Amygdala (tissue), 56 donors: ENCODE measurements around the gene ARHGEF3.
"Not testable (repeated sequence)": the region's sequence is repeated elsewhere in the genome, so short reads cannot be mapped to it uniquely, and the experiment has no call there.

ENCODE experiments used
- DNase-seq, 56 donors: peaks; one replicate each; lab custom pipeline; 2025; lab: John Stamatoyannopoulos, UW

The ARHGEF3 gene

GRCh38 chr3:56744016-56744415, 57.7 kb downstream of the ARHGEF3 start:
- DNase-seq = no peak

GRCh38 chr3:56742887-56743286, 58.9 kb downstream of the ARHGEF3 start:
- DNase-seq = no peak

GRCh38 chr3:56739036-56739435, 62.7 kb downstream of the ARHGEF3 start:
- no peak for DNase-seq

- peak in 1 of 56 donors; percentile 26 for DNase-seq
Observed at GRCh38 chr3:56737006-56737405, 64.7 kb downstream of the ARHGEF3 start.

GRCh38 chr3:56732109-56732508, 69.6 kb downstream of the ARHGEF3 start:
- DNase-seq = no peak

GRCh38 chr3:56725175-56725574, 76.6 kb downstream of the ARHGEF3 start:
- DNase-seq = no peak

- DNase-seq = no peak
Observed at GRCh38 chr3:56724676-56725075, 77.1 kb downstream of the ARHGEF3 start.

GRCh38 chr3:56720849-56721248, 80.9 kb downstream of the ARHGEF3 start:
- no peak for DNase-seq

- DNase-seq = not testable (repeated sequence)
Observed at GRCh38 chr3:56718809-56719208, 82.9 kb downstream of the ARHGEF3 start.

GRCh38 chr3:56711344-56711743, 90.4 kb downstream of the ARHGEF3 start:
- DNase-seq = no peak

GRCh38 chr3:56707412-56707811, 94.3 kb downstream of the ARHGEF3 start:
- not testable (repeated sequence) for DNase-seq

GRCh38 chr3:56706629-56707028, 95.1 kb downstream of the ARHGEF3 start:
- no peak for DNase-seq

GRCh38 chr3:56704706-56705105, 97.0 kb downstream of the ARHGEF3 start:
- no peak for DNase-seq

GRCh38 chr3:56702490-56703315, 99.0 kb downstream of the ARHGEF3 start:
- peak in 25 of 56 donors; percentile 1 to 81 (median 15) for DNase-seq

- peak in 1 of 56 donors; percentile 2 for DNase-seq
Observed at GRCh38 chr3:56700151-56700550, 101.6 kb downstream of the ARHGEF3 start.

GRCh38 chr3:56694867-56695683, 106.7 kb downstream of the ARHGEF3 start:
- no peak for DNase-seq

- DNase-seq = peak in 2 of 56 donors; percentile 4 to 5
Observed at GRCh38 chr3:56693750-56694149, 108.0 kb downstream of the ARHGEF3 start.

GRCh38 chr3:56692520-56693433, 109.0 kb downstream of the ARHGEF3 start:
- not testable (repeated sequence) for DNase-seq

- not testable (repeated sequence) for DNase-seq
Observed at GRCh38 chr3:56692001-56692365, 109.8 kb downstream of the ARHGEF3 start.

GRCh38 chr3:56691165-56692000, 110.4 kb downstream of the ARHGEF3 start:
- no peak for DNase-seq
